Measurements from ENCODE around the gene RAMP1.

- no peak for TF ChIP-seq RAD21 (IDR thresholded peaks at IDR 0.05)
- no peak for TF ChIP-seq REST (IDR thresholded peaks at IDR 0.05)
Measured at GRCh38 chr2:237915576-237915975, 56.2 kb downstream of the RAMP1 start.

All from liver (tissue), 2 donors.